Stimulated activated CD4-positive, alpha-beta T cell treated with anti-CD3 and anti-CD28 coated beads, Interleukin-15, amount 100 ng/mL, for 24 hours (primary cell): ENCODE measurements around the gene GSTA3.
"Not testable (repeated sequence)": the region's sequence is repeated elsewhere in the genome, so short reads cannot be mapped to it uniquely, and the experiment has no call there.

Experiments used
- DNase-seq: peaks from one replicate; pipeline ENCODE4 v3.0.0-alpha.2; 2020

GSTA3 gene

DNA sequence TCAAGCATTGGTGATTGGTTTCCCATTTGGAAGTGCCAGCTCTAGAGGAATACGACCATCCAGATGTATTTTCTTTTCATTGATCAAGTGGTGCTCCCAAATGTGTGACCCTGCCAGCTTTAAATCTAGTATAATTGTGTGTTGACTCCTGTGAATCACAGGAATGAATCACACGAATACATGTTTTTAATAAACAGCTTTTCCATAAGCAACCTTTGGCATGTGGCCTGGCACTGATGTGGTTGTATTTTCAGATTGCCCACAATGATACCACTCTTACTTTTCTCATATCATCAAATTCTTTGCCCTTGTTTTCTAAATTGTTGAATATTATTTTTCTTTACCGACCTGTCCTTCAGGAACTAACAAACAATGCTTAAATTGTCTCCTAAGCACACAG is 367 bp downstream of the GSTA3 start:
- DNase-seq = no peak

- no peak for DNase-seq
Measured at GRCh38 chr6:52908526-52908925, 972 bp downstream of the GSTA3 start.

GRCh38 chr6:52904562-52905279 is 4.8 kb downstream of the GSTA3 start:
- no peak for DNase-seq

GRCh38 chr6:52900536-52900935 is 9.0 kb downstream of the GSTA3 start:
- DNase-seq = no peak

DNA sequence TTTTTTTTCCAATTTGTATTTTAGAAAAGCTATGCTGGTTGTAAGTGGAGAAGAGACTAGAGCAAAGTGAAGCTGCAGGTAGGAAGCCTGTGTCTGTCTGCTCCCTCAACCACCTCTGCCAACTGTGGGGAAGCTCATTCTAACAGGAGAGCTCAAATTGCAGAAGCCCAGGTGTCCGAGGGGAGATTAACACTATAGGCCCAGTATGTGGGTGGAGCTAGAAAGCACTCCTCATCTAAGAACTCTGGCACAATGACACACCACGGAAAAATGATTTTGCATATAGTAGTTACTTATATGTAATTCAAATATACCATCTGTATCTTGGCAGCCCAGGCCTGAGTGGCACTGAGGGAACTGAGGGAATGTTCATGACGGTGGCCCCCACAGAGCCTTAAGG is 13.7 kb downstream of the GSTA3 start:
- DNase-seq = not testable (repeated sequence)

GRCh38 chr6:52894285-52894684 is 15.2 kb downstream of the GSTA3 start:
- DNase-seq = no peak

DNA sequence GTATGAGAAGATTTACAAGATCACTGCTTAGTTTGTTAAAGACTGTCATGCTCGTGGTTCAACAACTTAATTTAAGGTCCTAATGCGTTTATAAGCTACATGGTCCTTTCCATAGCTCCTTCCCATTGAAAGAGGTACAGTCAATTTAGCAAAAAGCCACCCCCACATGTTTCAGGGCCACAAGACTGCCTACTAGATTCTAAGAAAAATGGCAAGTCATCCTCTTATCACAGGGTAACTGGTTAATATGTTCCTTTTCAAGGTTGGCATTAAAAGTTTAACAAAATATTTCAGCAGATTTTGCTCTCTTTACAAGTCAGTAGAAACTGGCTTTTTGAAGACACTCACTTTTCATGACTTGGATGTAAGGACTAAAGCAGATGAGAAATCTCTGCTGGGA is 15.7 kb downstream of the GSTA3 start:
- no peak for DNase-seq

GRCh38 chr6:52893221-52893620 is 16.3 kb downstream of the GSTA3 start:
- no peak for DNase-seq

- no peak for DNase-seq
Measured at GRCh38 chr6:52890018-52890417, 19.5 kb downstream of the GSTA3 start.

DNA sequence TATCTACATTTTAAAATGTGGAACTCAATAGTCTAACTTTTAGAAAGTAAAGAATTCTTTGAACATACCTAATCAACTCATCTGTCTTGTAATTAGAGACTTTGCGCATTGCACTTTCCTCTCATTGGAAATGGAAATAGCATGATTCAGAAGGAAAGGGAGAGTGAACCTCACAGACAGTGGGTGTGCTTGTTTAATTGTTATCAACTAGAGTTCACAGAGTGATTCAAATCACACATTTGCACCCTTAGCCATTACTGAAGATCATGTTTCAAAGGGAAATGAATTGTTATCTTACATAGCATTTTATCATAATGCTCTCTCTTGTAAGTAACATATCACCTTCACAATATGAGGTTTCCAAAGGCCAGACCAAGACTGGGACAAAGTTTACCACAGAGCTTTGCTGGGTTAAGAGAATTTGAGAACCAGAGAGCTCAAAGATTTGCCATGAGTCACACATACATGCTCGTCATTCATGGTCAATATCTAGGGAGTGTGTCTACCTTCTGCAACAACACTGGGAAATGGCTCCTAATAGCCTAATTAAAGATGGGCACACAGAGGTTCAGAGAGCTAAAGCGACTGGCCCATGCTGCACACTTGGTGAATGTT is 21.5 kb downstream of the GSTA3 start:
- no peak for DNase-seq

GRCh38 chr6:52881996-52882841 is 27.3 kb downstream of the GSTA3 start:
- peak; percentile 73 for DNase-seq

GRCh38 chr6:52881662-52881995 is 27.9 kb downstream of the GSTA3 start:
- no peak for DNase-seq

DNA sequence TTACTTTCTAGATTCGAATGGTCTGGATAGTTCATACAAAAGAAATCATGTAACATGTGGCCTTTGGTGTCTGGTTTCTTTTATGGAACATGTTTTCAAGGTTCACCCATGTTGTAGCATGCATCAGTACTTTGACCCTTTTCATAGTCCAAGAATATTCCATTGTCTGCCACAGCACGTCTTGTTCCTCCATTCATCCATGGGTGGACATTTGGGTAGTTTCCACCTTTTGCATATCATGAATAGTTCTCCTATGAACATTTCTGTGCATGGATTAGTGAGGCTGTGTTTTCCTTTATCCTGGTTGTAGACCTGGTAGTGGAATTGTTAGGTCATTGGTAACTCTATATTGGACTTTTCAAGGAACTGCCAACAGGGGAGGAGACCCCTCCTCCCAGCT is 31.7 kb downstream of the GSTA3 start:
- no peak for DNase-seq

DNA sequence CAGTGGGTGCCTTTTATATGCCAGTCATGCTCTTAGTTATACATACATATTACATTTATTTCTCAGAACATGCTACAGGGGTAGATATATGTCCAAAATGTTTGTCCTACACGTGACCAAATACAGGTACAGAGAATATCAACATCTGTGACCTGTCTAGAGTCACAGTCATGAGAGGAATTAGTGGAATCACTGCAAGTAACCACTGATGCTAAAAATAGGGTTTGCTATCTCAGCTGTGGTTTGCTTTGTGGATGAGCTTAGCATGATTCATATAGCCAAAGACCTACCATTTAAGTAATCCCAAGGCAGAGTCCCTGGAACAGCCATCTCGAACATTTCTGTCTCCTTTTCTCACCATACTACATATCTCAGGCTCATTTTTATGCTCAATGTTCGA is 32.3 kb downstream of the GSTA3 start:
- no peak for DNase-seq

- DNase-seq = no peak
Measured at GRCh38 chr6:52876056-52876787, 33.3 kb downstream of the GSTA3 start.

DNA sequence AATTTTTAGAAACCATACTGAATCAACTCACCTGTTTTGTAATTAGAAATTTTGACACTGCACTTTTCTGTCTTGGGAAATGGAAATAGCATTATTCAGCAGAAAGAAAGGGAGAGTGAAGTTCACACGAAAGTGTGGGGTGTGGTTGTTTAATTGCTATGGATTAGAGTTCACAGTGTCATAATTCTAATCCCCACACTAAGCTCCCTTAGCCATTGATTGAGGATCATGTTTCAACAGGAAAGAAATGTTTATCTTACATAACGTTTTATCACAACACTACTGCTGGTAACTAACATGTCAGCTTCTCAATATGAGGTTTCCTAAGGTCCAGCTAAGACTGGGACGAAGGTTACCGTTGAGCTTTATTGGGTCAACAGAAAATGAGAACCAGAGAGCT is 37.5 kb downstream of the GSTA3 start:
- no peak for DNase-seq

DNA sequence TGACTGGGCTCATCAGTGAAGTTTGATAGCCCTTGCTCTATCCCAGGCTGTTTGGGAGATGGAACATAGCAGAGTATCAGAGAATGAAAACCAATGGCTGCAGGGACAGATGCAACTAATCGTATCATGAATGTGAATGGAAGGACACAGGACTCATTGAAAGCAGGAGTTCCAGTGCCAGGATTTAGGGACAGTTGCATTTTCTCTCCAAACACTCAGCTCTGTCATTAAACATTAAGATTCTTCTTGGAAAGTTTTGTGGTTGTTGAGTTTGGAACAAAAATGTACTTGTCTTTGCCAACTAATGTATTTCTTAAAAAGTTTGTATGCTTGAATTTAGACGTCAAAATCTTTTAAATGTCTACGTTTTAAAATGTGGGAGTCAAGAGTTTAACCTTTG is 37.9 kb downstream of the GSTA3 start:
- DNase-seq = no peak

DNA sequence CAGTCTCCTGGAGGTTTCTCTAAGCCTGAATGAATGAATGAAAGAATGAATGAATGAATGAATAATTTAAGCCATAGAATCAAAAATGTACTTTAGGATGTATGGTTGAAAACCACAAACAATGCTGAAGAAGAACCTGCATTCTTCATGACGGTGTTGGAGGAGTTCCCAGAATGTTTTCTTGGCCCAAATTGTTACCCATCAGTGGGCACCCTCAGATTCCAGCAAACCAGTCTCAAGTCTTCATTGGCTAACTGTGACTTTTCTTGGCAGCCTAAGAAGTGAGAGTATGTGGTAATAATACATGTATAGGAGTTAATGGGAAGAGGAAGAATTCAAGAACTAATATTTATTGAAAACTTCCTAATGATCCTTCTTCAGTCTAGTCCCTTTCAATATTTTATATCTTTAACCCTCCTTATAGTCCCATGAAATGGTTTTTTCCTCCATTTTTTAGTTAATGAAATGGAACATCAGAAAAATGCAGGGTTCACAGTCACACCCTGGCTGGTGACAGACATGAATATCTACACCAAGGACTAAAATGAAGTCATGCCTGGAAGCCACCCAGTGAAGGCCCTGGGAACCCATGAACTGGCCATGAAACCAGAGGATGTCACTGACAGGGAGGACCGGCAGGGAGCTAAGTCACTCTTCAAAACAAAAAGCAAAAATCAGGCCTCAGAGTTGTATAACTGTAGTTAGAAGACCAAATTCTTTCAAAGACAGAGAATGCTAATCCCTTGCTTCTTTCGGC is 39.0 kb downstream of the GSTA3 start:
- DNase-seq = not testable (repeated sequence)

- DNase-seq = not testable (repeated sequence)
Measured at GRCh38 chr6:52868899-52869298, 40.6 kb downstream of the GSTA3 start.

- DNase-seq = no peak
Measured at GRCh38 chr6:52868240-52868639, 41.3 kb downstream of the GSTA3 start.

- not testable (repeated sequence) for DNase-seq
Measured at GRCh38 chr6:52861151-52861550, 48.3 kb downstream of the GSTA3 start.

DNA sequence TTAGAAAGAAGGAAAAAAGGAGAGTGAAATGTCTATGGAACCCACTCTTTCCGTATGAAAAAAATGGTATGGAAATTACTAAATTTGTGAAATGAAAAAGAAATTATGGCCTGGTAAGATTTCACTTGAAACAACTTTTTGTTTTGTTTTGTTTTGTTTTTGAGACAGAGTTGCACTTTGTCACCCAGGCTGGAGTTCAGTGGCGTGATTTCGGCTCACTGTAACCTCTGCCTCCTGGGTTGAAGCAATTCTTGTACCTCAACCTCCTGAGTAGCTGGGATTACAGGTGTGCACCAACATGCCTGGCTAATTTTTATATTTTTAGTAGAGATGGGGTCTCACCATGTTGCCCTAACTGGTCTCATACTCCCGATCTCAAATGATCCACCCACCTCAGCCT is 51.1 kb downstream of the GSTA3 start:
- no peak for DNase-seq

- DNase-seq = not testable (repeated sequence)
Measured at GRCh38 chr6:52856137-52856536, 53.4 kb downstream of the GSTA3 start.
